ENCODE data around the gene CLSTN3. TPM values are rescaled to one million over a fixed set of nuclear protein-coding genes. Genes with fewer than 3 reads are reported as not detected.

CLSTN3 gene
- total RNA-seq, 1 donor from 2014 or later: 47.0 TPM

DNA sequence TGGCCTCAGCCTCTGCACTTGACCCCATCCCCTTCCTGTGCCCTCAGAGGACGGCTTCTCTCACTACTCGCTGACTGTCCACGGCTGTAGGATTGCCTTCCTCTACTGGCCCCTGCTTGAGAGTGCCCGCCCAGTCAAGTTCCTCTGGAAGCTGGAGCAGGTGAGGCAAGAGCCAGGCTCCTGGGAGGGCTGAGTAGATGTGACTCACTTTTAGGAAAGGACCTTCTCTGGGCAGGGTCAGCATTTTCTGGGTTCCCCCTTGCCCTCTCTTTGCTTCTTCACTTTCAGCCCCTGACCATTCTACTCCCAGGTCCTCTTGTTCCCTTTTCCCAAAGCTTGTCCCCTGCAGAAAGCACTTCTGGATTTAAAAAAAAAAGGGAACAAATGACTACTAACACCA lies 7.7 kb downstream of the CLSTN3 start:
- H3K9me3 Mint-ChIP-seq: no peaks in the 10 kb centered on the region
- H3K27me3 Mint-ChIP-seq: no peaks in the 10 kb centered on the region
- intact Hi-C loops (cut with micrococcal nuclease): no loop called here
- H3K4me3 Mint-ChIP-seq: no peak overlapping the region
- no peak for DNase-seq
- H3K36me3 Mint-ChIP-seq (ENCODE audit: low read depth): peaks cover 72% of the 10 kb centered on the region
- no peak overlapping the region for H3K27ac Mint-ChIP-seq
- peaks cover 15% of the 10 kb centered on the region for H3K4me1 Mint-ChIP-seq

DNA sequence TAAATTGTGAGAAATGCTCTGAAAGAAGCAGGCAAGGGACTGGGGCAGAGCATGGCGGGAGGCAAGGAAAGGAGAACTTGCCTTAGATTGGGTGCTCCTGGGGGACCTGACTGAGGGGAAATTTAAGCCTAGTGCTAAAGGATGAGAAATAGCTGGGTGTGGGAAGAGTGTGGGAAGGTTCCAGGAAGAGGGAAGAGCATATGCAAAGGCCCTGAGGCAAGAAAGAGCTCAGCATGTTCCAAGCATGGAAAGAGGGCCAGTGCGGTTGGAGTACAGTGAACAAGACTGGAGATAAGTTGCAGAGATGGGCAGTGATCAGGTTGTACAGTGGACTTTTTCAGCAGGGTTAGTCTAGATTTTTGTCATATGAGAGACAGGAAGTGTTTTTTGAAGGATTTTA lies 9.0 kb downstream of the CLSTN3 start:
- H3K4me1 Mint-ChIP-seq: peaks cover 7% of the 10 kb centered on the region
- H3K4me3 Mint-ChIP-seq: no peak overlapping the region
- peaks cover 65% of the 10 kb centered on the region for H3K36me3 Mint-ChIP-seq (ENCODE audit: low read depth)
- no peaks in the 10 kb centered on the region for H3K9me3 Mint-ChIP-seq
- intact Hi-C loops (cut with micrococcal nuclease): no loop called here
- no peak for DNase-seq
- no peak overlapping the region for H3K27ac Mint-ChIP-seq
- H3K27me3 Mint-ChIP-seq: no peaks in the 10 kb centered on the region

DNA sequence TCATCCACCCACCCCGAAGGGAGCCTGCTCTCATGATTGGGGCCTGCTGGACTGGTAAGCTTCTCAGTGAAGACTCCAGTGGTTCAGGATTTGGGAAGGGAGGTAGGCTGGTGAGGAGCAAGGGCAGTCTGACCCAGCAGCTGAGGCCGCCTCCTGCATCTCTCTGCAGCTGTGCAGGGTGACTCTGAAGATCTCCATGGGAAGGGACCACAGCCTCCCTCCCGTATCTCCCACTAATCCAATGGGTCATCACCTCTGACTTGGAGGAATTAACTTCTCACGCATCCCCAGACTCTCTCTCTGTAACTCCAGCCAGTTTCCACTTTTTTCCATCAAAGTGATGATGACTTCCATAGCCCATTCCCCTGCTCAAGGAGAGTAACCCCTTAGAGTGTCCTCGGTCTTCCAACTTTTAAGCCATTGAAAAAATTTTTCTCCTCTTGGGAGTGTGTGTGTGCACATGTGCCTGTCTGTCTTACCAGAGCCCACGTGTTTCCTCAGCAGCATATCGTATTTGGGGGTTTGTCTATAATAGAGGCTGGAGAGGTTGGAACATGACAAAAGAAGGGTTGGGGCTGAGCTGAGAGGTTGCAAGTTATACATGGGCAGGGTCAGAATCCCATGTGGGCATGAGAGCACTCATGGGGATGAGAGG lies 11.3 kb downstream of the CLSTN3 start:
- intact Hi-C loops (cut with micrococcal nuclease): loop anchor here (1.0 to 5.0 kb wide), 2 partner anchors 47 to 496 kb away; no protein-coding TSS in a partner anchor
- H3K9me3 Mint-ChIP-seq: no peaks in the 10 kb centered on the region
- H3K4me1 Mint-ChIP-seq: peaks cover 7% of the 10 kb centered on the region
- H3K27ac Mint-ChIP-seq: no peak overlapping the region
- H3K36me3 Mint-ChIP-seq (ENCODE audit: low read depth): peaks cover 59% of the 10 kb centered on the region
- H3K27me3 Mint-ChIP-seq: no peaks in the 10 kb centered on the region
- DNase-seq: no peak
- H3K4me3 Mint-ChIP-seq: no peak overlapping the region

DNA sequence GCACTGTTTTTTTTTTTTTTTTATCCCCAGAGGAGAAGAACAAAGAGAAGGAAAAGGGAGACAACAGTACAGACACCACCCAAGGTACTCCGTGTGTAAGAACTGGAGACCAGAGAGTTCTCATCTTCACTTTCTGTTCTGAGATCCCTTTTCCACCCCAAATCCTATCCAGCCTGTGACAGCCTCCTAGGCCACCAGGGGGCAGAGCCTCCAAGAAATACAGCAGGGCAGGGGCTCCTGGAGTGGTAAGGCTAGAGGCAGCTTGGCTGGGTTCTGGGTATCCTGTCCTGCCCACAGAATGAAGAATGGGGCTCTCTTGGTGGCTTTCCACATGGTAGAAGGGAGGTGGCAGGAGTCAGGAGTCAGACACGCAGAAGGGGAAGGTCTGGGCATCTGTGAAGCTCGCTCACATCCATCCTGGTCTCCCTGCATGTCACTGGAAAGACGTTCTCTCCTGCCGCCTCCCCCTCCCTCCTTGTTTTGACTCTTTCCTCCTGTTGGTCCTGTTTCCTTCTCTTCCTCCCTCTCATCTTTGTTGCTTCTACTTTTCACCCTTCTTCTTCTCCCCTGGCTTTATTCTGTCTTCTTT lies 12.0 kb downstream of the CLSTN3 start:
- Mint-ChIP-seq H3K27ac (no peak overlapping the region), H3K27me3 (no peaks in the 10 kb centered on the region)

DNA sequence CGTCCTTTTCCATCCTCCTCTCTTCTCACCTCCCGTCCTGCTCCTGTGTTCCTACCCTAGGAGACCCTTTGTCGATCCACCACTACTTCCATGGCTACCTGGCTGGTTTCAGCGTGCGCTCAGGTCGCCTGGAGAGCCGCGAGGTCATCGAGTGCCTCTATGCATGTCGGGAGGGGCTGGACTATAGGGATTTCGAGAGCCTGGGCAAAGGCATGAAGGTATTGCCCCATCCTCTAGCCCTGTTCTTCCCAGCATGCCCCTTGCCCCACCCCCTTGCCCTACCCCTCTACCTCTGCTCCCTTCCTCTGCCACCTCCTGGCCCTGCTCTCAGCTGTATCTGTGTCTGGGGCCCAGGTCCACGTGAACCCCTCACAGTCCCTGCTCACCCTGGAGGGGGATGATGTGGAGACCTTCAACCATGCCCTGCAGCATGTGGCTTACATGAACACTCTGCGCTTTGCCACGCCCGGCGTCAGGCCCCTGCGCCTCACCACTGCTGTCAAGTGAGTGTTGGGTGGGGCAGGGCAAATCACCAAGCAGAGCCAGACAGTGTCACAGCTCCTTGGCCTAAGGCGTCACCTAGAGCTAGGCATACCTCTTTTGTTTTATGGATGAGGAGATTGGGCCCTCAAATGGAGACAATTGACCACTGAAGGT lies 12.8 kb downstream of the CLSTN3 start:
- Mint-ChIP-seq H3K4me1 (peaks cover 7% of the 10 kb centered on the region), H3K36me3 (ENCODE audit: low read depth) (peaks cover 57% of the 10 kb centered on the region), H3K27ac (peak overlapping the region; percentile 42), H3K4me3 (no peak overlapping the region), H3K9me3 (no peaks in the 10 kb centered on the region), H3K27me3 (no peaks in the 10 kb centered on the region)
- DNase-seq: no peak
- intact Hi-C loops (cut with micrococcal nuclease): loop anchor here (1.0 to 5.0 kb wide), 2 partner anchors 45 to 494 kb away; no protein-coding TSS in a partner anchor

More for the DNA sequence above, 12.0 kb downstream of the CLSTN3 start:
- peaks cover 7% of the 10 kb centered on the region for H3K4me1 Mint-ChIP-seq
- H3K4me3 Mint-ChIP-seq: no peak overlapping the region
- H3K36me3 Mint-ChIP-seq (ENCODE audit: low read depth): peaks cover 60% of the 10 kb centered on the region
- peak; percentile 86 for DNase-seq
- H3K9me3 Mint-ChIP-seq: no peaks in the 10 kb centered on the region
- intact Hi-C loops (cut with micrococcal nuclease): loop anchor here (1.0 to 5.0 kb wide), 2 partner anchors 46 to 495 kb away; no protein-coding TSS in a partner anchor

DNA sequence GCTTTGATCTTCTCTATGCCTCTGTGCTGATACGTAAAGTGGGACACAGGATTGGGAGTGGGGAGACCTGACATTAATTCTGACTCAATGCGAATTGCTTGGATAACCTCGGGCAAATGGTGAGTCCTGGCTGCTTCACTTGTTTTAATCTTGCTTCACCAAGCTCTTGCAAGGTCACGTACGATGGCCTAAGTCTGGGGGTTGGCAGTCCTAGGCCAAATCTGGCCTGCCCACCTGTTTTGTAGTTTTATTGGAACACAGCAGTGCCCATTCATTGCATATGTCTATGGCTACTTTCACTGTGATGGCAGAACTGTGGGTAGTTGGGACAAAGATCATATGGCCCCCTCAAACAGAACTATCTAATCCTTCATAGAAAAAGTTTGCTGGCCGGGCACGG lies 13.4 kb downstream of the CLSTN3 start:
- peaks cover 59% of the 10 kb centered on the region for H3K36me3 Mint-ChIP-seq (ENCODE audit: low read depth)
- intact Hi-C loops (cut with micrococcal nuclease): loop anchor here (5.0 kb wide), 1 partner anchor 494 kb away; no protein-coding TSS in a partner anchor

DNA sequence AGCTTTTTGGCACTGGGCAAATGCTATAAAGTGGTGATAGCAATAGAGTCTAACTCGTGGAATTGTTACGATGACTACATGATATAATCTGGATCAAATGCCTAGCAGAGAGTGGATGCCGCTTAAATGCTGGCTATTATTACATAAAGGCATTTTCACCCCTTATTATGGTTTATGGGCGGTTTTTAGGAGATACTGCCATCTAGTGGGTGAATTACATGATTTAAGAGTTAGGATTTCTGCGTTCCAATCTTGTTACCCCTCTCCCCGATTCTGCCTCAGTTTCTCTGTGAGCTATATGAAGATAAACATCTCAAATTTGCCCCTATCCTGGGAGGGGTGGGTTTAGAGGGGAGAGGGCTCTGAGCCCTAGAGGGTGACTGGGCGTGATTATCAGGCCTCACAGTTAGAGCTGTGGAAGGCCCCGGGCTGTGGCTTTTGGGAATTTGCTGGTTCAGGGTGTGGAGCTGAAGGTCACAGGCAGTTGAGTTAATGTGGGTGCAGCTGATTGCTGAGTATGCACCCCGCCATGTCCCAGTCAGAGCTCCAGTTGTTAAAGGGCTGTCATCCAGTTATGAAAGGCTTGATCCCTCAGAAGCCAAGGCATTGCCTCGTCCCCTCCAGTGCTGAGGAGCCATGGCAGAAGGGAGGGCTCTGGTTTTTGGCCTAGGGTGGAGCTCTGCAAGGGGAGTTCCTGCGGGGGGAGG lies 14.4 kb downstream of the CLSTN3 start:
- H3K4me3 Mint-ChIP-seq: no peak overlapping the region
- no peak for DNase-seq
- peaks cover 4% of the 10 kb centered on the region for H3K4me1 Mint-ChIP-seq
- intact Hi-C loops (cut with micrococcal nuclease): loop anchor here (5.0 kb wide), 1 partner anchor 493 kb away; no protein-coding TSS in a partner anchor
- H3K36me3 Mint-ChIP-seq (ENCODE audit: low read depth): peaks cover 60% of the 10 kb centered on the region
- H3K27me3 Mint-ChIP-seq: no peaks in the 10 kb centered on the region
- H3K27ac Mint-ChIP-seq: no peak overlapping the region
- H3K9me3 Mint-ChIP-seq: no peaks in the 10 kb centered on the region

More for the DNA sequence above, 13.4 kb downstream of the CLSTN3 start:
- Mint-ChIP-seq H3K4me3 (no peak overlapping the region), H3K27ac (no peak overlapping the region), H3K4me1 (peaks cover 7% of the 10 kb centered on the region), H3K9me3 (no peaks in the 10 kb centered on the region), H3K27me3 (no peaks in the 10 kb centered on the region)
- no peak for DNase-seq

DNA sequence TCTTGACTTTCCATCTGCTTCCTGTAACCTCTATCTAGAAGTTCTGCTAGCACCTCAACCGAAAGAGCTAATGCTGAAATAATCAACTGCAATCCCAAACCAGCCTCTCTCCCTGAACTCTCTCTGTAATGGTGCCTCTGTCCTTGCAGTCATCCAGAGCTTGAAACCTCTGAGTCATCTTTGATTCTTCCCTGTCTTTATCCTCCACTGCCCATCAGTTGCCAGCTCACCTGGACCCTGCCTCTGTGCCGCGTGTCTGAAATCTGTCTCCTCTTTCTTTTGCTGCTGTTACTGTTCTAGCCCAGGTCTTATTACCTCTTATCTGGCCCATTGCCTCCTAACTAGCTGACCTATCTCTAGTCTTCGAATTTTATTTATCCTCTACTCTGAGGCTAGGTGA lies 15.5 kb downstream of the CLSTN3 start:
- intact Hi-C loops (cut with micrococcal nuclease): no loop called here
- no peaks in the 10 kb centered on the region for H3K27me3 Mint-ChIP-seq

DNA sequence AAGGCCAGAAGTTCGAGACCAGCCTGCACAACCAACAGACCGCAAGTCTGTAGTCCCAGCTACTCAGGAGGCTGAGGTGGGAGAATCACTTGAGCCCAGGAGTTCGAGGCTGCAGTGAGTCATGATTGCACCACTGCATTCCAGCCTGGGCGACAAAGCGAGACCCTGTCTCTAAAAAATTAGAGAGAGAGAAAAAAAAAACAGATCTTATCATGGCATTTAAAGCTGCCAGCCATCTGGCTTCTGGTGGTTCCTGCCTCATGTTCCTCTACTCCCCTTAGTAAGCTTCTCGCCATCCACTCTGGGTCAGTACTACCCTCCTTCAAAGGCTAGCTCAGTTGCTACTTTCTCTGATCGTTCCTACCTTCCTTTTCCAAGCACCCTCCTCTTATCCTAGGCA lies 16.1 kb downstream of the CLSTN3 start:
- no peaks in the 10 kb centered on the region for H3K9me3 Mint-ChIP-seq
- peaks cover 64% of the 10 kb centered on the region for H3K36me3 Mint-ChIP-seq (ENCODE audit: low read depth)
- intact Hi-C loops (cut with micrococcal nuclease): no loop called here
- H3K27me3 Mint-ChIP-seq: no peaks in the 10 kb centered on the region
- no peak overlapping the region for H3K4me3 Mint-ChIP-seq
- no peak for DNase-seq
- H3K4me1 Mint-ChIP-seq: peaks cover 4% of the 10 kb centered on the region
- no peak overlapping the region for H3K27ac Mint-ChIP-seq

More for the DNA sequence above, 15.5 kb downstream of the CLSTN3 start:
- Mint-ChIP-seq H3K27ac (no peak overlapping the region), H3K4me3 (no peak overlapping the region), H3K4me1 (peaks cover 4% of the 10 kb centered on the region), H3K9me3 (no peaks in the 10 kb centered on the region), H3K36me3 (ENCODE audit: low read depth) (peaks cover 64% of the 10 kb centered on the region)
- DNase-seq: no peak

DNA sequence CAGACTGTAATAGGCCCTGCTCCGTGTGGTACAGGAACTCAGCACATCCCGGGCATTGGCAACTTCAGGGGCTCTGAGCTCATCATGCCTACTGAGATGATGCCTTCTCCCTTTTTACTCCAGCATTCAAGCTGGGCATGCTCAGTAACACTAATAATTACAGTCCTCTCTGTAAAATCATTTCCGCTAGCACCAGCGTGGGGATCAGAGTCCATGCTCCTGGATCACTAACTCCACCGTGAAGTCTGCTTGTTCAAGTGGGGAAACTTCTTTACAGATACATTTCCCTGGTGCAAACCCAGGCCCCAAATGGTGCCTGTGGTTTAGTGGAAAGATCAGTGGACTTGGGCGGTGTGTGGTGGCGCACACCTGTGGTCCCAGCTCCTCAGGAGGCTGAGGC lies 16.7 kb downstream of the CLSTN3 start:
- H3K27me3 Mint-ChIP-seq: no peaks in the 10 kb centered on the region
- intact Hi-C loops (cut with micrococcal nuclease): no loop called here
- peaks cover 59% of the 10 kb centered on the region for H3K36me3 Mint-ChIP-seq (ENCODE audit: low read depth)
- DNase-seq: no peak
- H3K27ac Mint-ChIP-seq: no peak overlapping the region
- no peak overlapping the region for H3K4me3 Mint-ChIP-seq
- H3K4me1 Mint-ChIP-seq: peaks cover 2% of the 10 kb centered on the region
- no peaks in the 10 kb centered on the region for H3K9me3 Mint-ChIP-seq

DNA sequence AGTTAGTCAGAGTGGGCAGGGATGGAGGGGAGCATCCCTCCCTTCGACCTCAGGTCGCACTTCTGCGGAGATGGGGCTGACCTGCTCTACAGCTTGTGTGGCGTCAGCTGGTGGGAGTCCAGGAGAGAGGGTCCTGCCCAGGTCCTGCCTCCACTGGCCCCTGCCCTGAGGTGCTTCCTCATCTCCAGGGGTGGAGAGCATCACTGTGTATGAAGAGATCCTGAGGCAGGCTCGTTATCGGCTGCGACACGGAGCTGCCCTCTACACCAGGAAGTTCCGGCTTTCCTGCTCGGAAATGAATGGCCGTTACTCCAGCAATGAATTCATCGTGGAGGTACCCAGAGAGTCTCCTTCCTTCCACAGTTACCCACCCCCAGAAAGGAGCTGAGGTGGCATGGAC lies 20.2 kb downstream of the CLSTN3 start:
- no peak overlapping the region for H3K27ac Mint-ChIP-seq
- no peaks in the 10 kb centered on the region for H3K27me3 Mint-ChIP-seq
- H3K4me3 Mint-ChIP-seq: no peak overlapping the region
- H3K36me3 Mint-ChIP-seq (ENCODE audit: low read depth): peaks cover 55% of the 10 kb centered on the region
- no peak for DNase-seq
- intact Hi-C loops (cut with micrococcal nuclease): no loop called here
- no peaks in the 10 kb centered on the region for H3K4me1 Mint-ChIP-seq
- no peaks in the 10 kb centered on the region for H3K9me3 Mint-ChIP-seq

DNA sequence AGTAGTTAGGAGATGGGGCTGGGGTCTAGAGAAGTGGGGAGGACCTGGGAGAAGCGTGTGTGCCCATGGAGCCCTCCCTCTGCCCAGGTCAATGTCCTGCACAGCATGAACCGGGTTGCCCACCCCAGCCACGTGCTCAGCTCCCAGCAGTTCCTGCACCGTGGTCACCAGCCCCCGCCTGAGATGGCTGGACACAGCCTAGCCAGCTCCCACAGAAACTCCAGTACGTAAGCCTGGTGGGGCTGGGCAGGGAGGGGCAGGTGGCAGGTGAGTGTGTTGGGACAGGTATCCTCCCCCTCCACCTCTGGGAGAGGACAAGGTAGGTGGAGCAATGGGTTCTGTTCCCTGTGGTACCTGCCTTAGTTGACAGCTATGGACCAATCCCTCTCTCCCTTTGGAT lies 20.7 kb downstream of the CLSTN3 start:
- Mint-ChIP-seq H3K27ac (no peak overlapping the region), H3K36me3 (ENCODE audit: low read depth) (peaks cover 54% of the 10 kb centered on the region), H3K9me3 (no peaks in the 10 kb centered on the region), H3K4me3 (no peak overlapping the region), H3K27me3 (no peaks in the 10 kb centered on the region), H3K4me1 (no peaks in the 10 kb centered on the region)
- no peak for DNase-seq
- intact Hi-C loops (cut with micrococcal nuclease): no loop called here

DNA sequence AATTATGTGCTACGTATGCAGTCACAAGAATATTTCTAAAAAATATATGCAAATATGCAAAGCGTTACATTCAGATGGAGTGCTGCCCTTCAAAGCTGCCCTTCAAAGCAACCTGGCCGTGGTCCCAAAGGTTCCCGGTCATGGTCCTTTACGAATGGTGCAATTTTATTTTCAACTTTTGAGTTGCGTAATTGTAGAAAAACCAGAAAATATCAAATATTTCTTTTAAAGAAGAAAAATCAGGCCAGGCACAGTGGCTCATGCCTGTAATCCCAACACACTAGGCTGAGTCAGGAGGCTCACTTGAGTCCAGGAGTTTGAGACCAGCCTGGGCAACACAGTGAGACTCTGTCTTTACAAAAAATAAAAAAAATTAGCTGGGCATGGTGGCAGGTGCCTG lies 21.4 kb downstream of the CLSTN3 start:
- DNase-seq: no peak
- Mint-ChIP-seq H3K27me3 (no peaks in the 10 kb centered on the region), H3K4me1 (no peaks in the 10 kb centered on the region), H3K4me3 (no peak overlapping the region), H3K9me3 (no peaks in the 10 kb centered on the region), H3K36me3 (ENCODE audit: low read depth) (peaks cover 54% of the 10 kb centered on the region), H3K27ac (no peak overlapping the region)
- intact Hi-C loops (cut with micrococcal nuclease): no loop called here

DNA sequence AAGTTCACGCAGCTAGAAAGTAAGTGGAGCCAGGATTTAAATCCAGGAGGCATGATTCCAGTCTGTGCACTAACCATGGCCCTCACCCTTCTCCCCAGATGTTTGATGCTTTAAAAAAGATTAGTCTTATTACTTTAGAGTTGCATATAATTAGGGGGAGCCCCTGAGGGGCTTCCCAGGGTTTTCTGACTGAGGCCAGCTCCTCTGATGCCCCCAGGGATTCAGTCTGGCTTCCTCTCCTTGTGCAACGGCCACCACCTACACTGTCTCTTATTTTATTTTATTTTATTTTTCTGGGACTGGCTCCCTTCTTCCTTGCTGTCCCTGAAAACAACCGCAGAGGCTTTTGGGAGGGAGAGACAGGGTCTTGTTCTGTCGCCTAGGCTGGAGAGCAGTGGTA lies 22.6 kb downstream of the CLSTN3 start:
- H3K36me3 Mint-ChIP-seq (ENCODE audit: low read depth): peaks cover 54% of the 10 kb centered on the region
- intact Hi-C loops (cut with micrococcal nuclease): no loop called here
- no peaks in the 10 kb centered on the region for H3K27me3 Mint-ChIP-seq
- H3K4me3 Mint-ChIP-seq: no peak overlapping the region
- H3K9me3 Mint-ChIP-seq: no peaks in the 10 kb centered on the region
- no peak for DNase-seq
- no peak overlapping the region for H3K27ac Mint-ChIP-seq
- H3K4me1 Mint-ChIP-seq: no peaks in the 10 kb centered on the region
